ENCODE measurements around the gene THAP12. TPM values are rescaled to one million over a fixed set of nuclear protein-coding genes. Genes with fewer than 3 reads are reported as not detected.
A peak's percentile ranks its signal among the peaks of the same experiment; 100 is the strongest.

THAP12 gene
- total RNA-seq, 4 donors from 2014 or later, result 13.3 to 35.2 (median 22.9) TPM

DNA sequence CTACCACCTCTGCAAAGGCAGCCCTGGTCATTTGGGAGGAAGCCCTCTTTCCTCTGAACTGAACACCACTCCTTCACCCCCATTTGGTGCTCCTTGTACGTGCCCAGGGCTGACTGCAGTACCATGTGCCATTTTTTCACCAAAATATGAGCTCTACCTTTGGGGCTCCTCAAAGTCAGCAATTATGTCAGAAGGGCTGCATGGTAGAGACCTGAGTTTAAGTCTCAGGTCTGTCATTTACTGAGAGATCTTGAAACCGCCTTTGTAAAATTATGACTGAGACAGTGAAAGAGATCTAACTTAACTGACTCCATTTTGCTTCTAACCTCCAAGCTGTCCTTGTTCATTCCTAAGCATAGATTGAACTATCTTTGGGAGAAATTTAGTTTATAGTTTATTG, 58.0 kb downstream of the THAP12 start:
- TF ChIP-seq CTCF (IDR thresholded peaks at IDR 0.05) (no peak), EP300 (IDR thresholded peaks at IDR 0.05; ENCODE audit: low read depth) (no peak), POLR2AphosphoS5 (IDR thresholded peaks at IDR 0.05) (no peak), POLR2A (IDR thresholded peaks at IDR 0.05) (no peak)
- 88 to 100% methylated on average over 2 of the region's 2 CpGs for WGBS, 2 donors (ENCODE audit: low coverage in 1 of 2)
- Histone ChIP-seq H3K27ac (no peak overlapping the region), H3K9me3 (no peaks in the 10 kb centered on the region), H3K4me3 (no peak overlapping the region), H3K27me3 (peaks cover 27% of the 10 kb centered on the region), H3K4me1 (peaks cover 0 to 9% (median 6%) of the 10 kb centered on the region in 4 donors), H3K36me3 (no peaks in the 10 kb centered on the region)
- in situ Hi-C loops (cut with MboI; ENCODE audit: low pct_ligation_motif_present in 1 of 4, low pct_unique_long_range_greater_than_20kb in 1 of 4, low sequenced_read_pairs in 3 of 4), result loop anchor here in 2 of 4 donors (10.0 to 25.0 kb wide), 3 partner anchors 111 to 436 kb away; partner anchors contain the start of gene WNT11 (in 1 of the 2)
- DNase-seq, result no peak
- intact Hi-C loops (cut with DNase I; ENCODE audit: low total_unique reads), result no loop called here

GRCh38 chr11:76322540-76322939, 58.4 kb downstream of the THAP12 start:
- Histone ChIP-seq H3K4me3 (no peak overlapping the region), H3K27ac (no peak overlapping the region), H3K9me3 (no peaks in the 10 kb centered on the region), H3K27me3 (peaks cover 27% of the 10 kb centered on the region), H3K4me1 (peaks cover 0 to 9% (median 6%) of the 10 kb centered on the region in 4 donors), H3K36me3 (no peaks in the 10 kb centered on the region)
- no peak for TF ChIP-seq POLR2A (IDR thresholded peaks at IDR 0.05)
- TF ChIP-seq POLR2AphosphoS5 (IDR thresholded peaks at IDR 0.05), result no peak
- no peak for TF ChIP-seq EP300 (IDR thresholded peaks at IDR 0.05; ENCODE audit: low read depth)
- TF ChIP-seq CTCF (IDR thresholded peaks at IDR 0.05), result no peak
- no peak for DNase-seq
- in situ Hi-C loops (cut with MboI; ENCODE audit: low pct_ligation_motif_present in 1 of 4, low pct_unique_long_range_greater_than_20kb in 1 of 4, low sequenced_read_pairs in 3 of 4), result loop anchor here in 2 of 4 donors (10.0 to 25.0 kb wide), 3 partner anchors 110 to 435 kb away; partner anchors contain the start of gene WNT11 (in 1 of the 2)
- WGBS, 2 donors (ENCODE audit: low coverage in 1 of 2), result 76% methylated on average over 5 of the region's 5 CpGs; no CpG with 5 or more reads in 1 of the 2 donors
- intact Hi-C loops (cut with DNase I; ENCODE audit: low total_unique reads), result no loop called here

GRCh38 chr11:76321820-76322524, 59.0 kb downstream of the THAP12 start:
- TF ChIP-seq EP300 (IDR thresholded peaks at IDR 0.05; ENCODE audit: low read depth) (no peak), POLR2A (IDR thresholded peaks at IDR 0.05) (no peak), CTCF (IDR thresholded peaks at IDR 0.05) (no peak)
- 9% methylated on average over 40 of the region's 59 CpGs; no CpG with 5 or more reads in 1 of the 2 donors for WGBS, 2 donors (ENCODE audit: low coverage in 1 of 2)
- Histone ChIP-seq H3K36me3 (no peaks in the 10 kb centered on the region), H3K9me3 (no peaks in the 10 kb centered on the region), H3K27me3 (peaks cover 27% of the 10 kb centered on the region), H3K4me3 (peak overlapping the region in 3 of 4 donors; percentile 12 to 39 (median 36)), H3K4me1 (peaks cover 0 to 9% (median 6%) of the 10 kb centered on the region in 4 donors), H3K27ac (no peak overlapping the region)
- intact Hi-C loops (cut with DNase I; ENCODE audit: low total_unique reads), result no loop called here
- DNase-seq, result peak; percentile 42
- in situ Hi-C loops (cut with MboI; ENCODE audit: low pct_ligation_motif_present in 1 of 4, low pct_unique_long_range_greater_than_20kb in 1 of 4, low sequenced_read_pairs in 3 of 4), result loop anchor here in 2 of 4 donors (10.0 to 25.0 kb wide), 3 partner anchors 110 to 435 kb away; partner anchors contain the start of gene WNT11 (in 1 of the 2)

DNA sequence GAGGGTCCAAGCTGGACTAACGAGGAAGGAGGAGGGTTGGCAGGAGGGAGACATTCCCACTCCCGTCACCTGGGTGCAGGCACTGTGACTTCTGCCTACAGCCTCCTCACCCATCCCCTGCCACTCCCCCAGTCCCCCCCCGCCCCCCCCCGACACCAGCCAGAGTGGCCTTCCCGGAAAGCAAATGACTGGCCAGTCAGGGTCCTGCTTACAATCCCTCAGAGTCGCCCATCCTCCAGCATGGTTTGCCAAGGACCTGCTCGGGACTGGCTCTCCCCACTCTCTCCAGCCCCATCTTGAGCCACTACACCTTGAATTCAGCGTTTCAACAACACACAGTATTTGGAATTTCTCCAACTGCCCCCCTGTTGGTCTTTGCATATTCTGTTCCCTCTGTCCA, 59.6 kb downstream of the THAP12 start:
- H3K36me3 ChIP-seq, result no peaks in the 10 kb centered on the region
- H3K9me3 ChIP-seq, result no peaks in the 10 kb centered on the region
- no peak overlapping the region for H3K4me3 ChIP-seq
- H3K27ac ChIP-seq, result no peak overlapping the region
- H3K27me3 ChIP-seq, result peaks cover 27% of the 10 kb centered on the region
- 0 to 50% methylated on average over 1 to 8 of the region's 8 CpGs for WGBS, 2 donors (ENCODE audit: low coverage in 1 of 2)
- intact Hi-C loops (cut with DNase I; ENCODE audit: low total_unique reads), result no loop called here
- peaks cover 0 to 9% (median 6%) of the 10 kb centered on the region in 4 donors for H3K4me1 ChIP-seq
- DNase-seq, result no peak
- in situ Hi-C loops (cut with MboI; ENCODE audit: low pct_ligation_motif_present in 1 of 4, low pct_unique_long_range_greater_than_20kb in 1 of 4, low sequenced_read_pairs in 3 of 4), result loop anchor here in 2 of 4 donors (10.0 to 25.0 kb wide), 3 partner anchors 109 to 434 kb away; partner anchors contain the start of gene WNT11 (in 1 of the 2)
- no peak for TF ChIP-seq CTCF (IDR thresholded peaks at IDR 0.05)
- no peak for TF ChIP-seq POLR2AphosphoS5 (IDR thresholded peaks at IDR 0.05)
- no peak for TF ChIP-seq EP300 (IDR thresholded peaks at IDR 0.05; ENCODE audit: low read depth)
- no peak for TF ChIP-seq POLR2A (IDR thresholded peaks at IDR 0.05)
